NB4 (cell line): Measurements from ENCODE around the gene EDC3.

Experiments used
- DNase-seq: peaks from one replicate; pipeline ENCODE4 v3.0.0; 2010; ENCODE audit warnings: low read depth
- H3K4me3 ChIP-seq: one replicate; pipeline ENCODE4 v1.5.1; 2011; ENCODE audit warnings: mild to moderate bottlenecking, low read depth, low read length, moderate library complexity
- CTCF ChIP-seq: IDR thresholded peaks from one replicate; pipeline ENCODE4 v1.5.1; 2012; ENCODE audit warnings: low read depth, low read length
- MYC ChIP-seq: IDR thresholded peaks from 2 replicates; pipeline ENCODE4 v1.6.1; 2011; ENCODE audit warnings: low read depth, low read length
- POLR2A ChIP-seq: IDR thresholded peaks from 2 replicates; pipeline ENCODE4 v1.6.1; 2011; ENCODE audit warnings: mild to moderate bottlenecking; ENCODE audit not compliant: insufficient read length; ENCODE audit errors: extremely low read depth
- TF ChIP-seq, protein P1 (sequence below): IDR thresholded peaks from 2 replicates; pipeline ENCODE4 v1.6.1; 2011; ENCODE audit warnings: low read depth, low read length

The EDC3 gene

DNA sequence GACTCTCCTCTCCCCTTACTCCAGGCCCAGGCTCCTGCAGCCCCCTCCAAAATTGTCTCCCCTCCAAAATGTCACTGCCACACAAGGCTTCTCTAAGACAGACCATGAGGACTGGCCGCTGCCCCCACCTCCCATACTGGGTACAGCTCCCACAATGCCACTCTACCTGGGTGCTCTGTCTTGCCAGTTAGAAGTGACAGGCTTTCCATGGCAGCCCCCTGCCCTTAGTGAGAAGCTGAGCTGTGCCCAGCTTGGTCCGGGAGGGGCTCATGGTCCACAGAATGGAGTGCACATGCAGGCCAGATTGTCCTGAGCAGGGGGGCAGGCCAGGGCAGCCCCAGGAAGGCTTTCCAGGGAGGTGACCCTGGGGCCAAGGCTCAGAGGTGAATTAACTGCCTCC, 83.1 kb downstream of the EDC3 start:
- TF ChIP-seq, protein P1, sequence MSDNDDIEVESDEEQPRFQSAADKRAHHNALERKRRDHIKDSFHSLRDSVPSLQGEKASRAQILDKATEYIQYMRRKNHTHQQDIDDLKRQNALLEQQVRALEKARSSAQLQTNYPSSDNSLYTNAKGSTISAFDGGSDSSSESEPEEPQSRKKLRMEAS: no peak
- no peak for TF ChIP-seq CTCF
- DNase-seq: no peak
- no peak overlapping the region for H3K4me3 ChIP-seq

- no peak for DNase-seq
Observed at GRCh38 chr15:74611834-74612233, 84.0 kb downstream of the EDC3 start.

GRCh38 chr15:74611341-74611740, 84.5 kb downstream of the EDC3 start:
- H3K4me3 ChIP-seq: no peak overlapping the region
- no peak for DNase-seq
- TF ChIP-seq CTCF (no peak), POLR2A (no peak), MYC (no peak)
- TF ChIP-seq, protein P1: no peak

More at GRCh38 chr15:74611834-74612233, 84.0 kb downstream of the EDC3 start:
- no peak overlapping the region for H3K4me3 ChIP-seq
- TF ChIP-seq, protein P1: no peak
- TF ChIP-seq CTCF: no peak
- no peak for TF ChIP-seq POLR2A
- TF ChIP-seq MYC: no peak

- peak; percentile 36 for DNase-seq
- TF ChIP-seq, protein P1: no peak
- no peak for TF ChIP-seq POLR2A
- TF ChIP-seq CTCF: no peak
- no peak for TF ChIP-seq MYC
Observed at GRCh38 chr15:74610302-74610951, 85.4 kb downstream of the EDC3 start.

DNA sequence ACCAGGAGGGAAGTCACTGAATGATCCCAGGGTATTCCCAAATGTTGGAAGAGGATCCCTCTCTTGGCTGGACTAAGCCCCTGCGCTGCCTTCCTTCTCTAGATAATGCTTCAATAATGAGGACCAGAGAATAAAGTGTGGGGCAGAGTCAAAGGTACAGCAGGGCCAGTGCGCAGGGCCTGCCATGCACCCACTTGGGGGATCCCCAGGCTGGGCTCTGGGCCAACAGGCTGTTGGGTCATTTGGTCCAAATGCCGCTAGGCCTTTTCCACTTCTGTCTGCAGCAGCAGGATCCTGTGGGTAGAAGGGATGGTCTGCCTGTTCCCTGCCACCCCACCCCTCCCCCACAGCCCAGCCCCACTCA, 85.9 kb downstream of the EDC3 start:
- DNase-seq: no peak
- no peak overlapping the region for H3K4me3 ChIP-seq
- no peak for TF ChIP-seq CTCF
- TF ChIP-seq, protein P1: no peak
- no peak for TF ChIP-seq MYC
- no peak for TF ChIP-seq POLR2A

More at GRCh38 chr15:74610302-74610951, 85.4 kb downstream of the EDC3 start:
- H3K4me3 ChIP-seq: no peak overlapping the region

DNA sequence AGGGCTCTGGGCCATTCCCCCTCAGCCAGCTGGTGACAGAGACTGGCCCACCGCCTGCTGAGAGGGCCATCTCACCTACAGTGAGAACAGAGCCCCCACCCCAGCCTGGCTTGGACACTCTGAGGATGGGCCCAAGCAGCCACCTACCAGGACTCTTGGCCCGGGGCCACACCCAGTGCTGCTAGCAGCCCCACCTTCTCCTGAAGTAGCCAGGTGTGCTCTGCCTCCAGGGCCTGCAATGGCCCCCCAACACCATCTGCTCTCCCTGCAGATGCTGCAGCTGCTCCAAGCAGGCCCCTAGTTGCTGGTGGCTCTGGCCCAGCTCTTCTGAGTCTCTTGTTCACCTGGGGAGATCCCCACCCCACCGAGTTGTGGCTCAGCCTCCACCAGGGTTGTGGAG, 87.0 kb downstream of the EDC3 start:
- no peak for TF ChIP-seq MYC
- TF ChIP-seq, protein P1: no peak
- TF ChIP-seq CTCF: no peak
- no peak for TF ChIP-seq POLR2A
- DNase-seq: no peak
- H3K4me3 ChIP-seq: no peak overlapping the region
